ENCODE results near the gene SCRT2.
"Not testable (repeated sequence)": the region's sequence is repeated elsewhere in the genome, so short reads cannot be mapped to it uniquely, and the experiment has no call there.

The SCRT2 gene

DNA sequence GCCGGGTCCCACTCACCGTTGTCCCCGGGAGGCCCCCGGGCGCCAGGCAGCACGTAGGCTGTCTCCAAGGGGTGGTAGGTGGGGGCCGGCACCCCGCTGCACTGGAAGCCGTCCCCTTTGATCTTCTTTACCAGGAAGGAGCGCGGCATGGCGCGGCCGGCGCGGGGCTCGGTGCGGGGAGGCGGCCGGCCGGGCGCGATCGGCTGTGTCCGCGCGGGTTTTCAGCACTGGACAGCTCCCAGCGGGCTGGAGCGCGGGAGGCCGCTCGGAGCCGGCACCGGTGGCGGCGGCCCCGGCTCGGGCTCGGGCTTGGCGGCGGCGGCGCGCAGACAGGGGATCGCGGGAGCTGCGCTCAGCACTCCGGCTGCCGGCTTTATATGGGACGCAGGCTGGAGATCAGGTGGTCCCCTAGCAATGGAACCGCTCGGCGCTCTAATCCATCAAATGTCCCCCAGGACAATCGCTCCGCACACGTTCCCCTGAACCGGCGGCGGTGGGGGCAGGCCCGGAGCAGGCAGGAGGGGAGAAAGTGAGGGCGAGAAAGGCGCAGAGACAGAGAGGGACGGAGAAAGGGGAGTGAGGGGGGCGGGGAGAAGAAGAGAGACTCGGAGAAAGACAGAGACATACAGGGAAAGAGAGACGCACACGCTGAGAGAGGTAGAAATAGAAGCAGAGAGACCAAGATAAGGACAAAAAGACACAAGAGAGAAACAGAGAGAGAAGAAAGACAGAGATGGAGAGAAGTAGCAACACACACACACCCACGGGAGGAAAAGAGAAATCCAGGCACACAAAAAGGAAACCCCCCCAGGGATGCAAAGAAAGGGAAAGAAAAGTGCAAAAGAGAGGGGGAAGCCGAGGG, at the start of gene SCRT2:
Gene SCRT2, minus strand, starts transcription at position 350 of the 862 bp plus-strand sequence. Its CDS starts 201 bp downstream, at position 149.
- no peak for DNase-seq

GRCh38 chr20:724797-725196, 49.2 kb upstream of the SCRT2 start:
- not testable (repeated sequence) for DNase-seq

DNA sequence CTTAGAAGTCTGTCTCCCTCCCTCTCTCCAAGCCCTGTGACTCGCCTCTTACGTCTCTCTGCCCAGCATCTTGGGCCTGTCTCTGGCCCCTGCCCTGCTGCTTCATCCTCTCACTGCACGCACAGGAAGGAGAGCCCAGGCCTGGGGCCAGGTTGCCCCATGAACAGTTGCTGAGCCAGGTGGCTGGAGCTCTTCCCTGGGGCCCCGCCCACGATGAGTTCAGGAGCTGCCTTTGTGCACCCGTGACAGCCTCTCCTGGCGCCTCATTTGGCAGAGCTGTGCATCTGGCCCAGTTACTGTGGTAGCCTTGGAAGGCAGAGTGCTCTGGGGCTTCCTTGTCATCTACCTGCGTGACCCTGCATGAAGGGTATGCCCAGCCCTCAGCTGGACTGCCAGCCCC, 48.2 kb upstream of the SCRT2 start:
- DNase-seq, result peak; percentile 72 to 92

DNA sequence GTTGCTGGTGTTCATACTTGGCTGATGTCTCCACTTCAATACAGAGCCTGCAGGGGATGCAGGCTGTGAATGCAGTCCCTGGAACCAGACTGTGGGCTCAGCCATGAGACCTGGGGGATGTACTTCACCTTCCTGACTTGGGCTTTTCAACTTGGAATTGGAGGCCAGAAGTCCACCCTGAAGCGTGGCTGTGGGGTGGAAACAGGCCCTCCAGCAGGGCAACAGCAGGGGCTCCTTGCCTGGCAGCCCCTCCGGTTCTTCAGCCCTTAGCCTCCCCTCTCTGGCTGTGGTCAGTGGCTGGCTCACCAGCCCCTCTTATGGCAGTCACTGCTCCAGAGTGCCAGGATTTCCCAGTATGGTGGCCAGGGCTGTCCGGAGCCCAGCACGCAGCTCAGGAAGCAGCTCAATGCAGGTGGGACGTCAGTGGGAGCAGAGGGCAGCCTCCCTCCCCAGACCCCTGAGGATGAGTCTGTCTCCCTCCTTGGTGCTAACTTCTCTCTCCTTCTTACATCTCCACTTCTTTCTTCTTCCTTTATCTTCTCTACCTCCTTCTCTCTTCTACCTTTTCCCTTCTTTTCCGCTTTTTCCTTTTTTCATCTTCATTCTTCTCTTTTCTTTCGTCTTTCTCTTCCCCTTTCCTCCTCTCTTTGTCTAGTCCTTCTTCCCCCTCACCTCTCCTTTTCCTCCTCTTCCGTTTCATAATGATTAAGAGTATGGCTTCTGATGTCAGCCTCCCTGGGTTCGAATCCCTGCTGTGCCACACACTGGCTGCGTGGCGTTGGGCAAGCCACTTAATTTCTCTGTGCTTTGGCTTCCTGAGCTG, 47.4 kb upstream of the SCRT2 start:
- no peak for DNase-seq

DNA sequence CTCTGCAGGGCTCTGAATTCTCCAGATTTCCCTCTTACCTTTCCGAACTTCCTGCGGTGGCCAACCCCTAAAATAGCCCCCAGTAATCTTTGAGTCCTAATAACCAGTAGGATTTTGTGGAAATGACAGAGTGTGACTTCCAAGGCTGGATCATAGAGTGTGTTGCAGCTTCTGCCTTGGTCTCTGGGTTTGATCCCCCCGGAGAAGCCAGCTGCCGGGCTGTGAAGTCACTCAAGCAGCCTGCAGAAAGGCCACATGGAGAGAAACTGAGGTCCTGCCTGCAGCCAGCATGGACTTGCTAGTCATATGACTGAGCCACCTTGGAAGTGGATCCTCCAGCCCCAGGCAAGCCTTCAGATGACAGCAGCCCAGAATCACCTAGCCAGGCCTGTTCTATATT, 46.3 kb upstream of the SCRT2 start:
- no peak for DNase-seq

- DNase-seq, result no peak
Observed at GRCh38 chr20:719816-720215, 44.2 kb upstream of the SCRT2 start.

DNA sequence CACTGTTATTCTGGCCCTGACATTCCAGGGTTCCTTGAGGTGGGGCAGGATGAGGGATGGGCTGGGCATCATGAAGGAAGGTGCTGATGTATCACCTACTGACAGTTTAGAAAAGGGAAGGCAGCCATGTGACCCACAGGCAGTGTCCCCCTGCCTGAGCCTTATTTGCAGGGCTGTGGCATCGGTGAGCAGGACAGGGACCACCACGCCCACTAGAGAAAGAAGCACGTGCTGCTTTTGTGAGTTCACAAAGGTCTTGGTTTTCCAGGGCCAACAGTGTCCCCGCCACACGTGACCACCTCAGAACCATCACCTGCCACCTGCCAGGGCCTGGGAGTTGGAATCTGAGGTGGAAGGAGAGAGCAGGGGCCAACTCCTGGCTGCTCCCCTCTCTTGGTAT, 43.5 kb upstream of the SCRT2 start:
- no peak for DNase-seq

DNA sequence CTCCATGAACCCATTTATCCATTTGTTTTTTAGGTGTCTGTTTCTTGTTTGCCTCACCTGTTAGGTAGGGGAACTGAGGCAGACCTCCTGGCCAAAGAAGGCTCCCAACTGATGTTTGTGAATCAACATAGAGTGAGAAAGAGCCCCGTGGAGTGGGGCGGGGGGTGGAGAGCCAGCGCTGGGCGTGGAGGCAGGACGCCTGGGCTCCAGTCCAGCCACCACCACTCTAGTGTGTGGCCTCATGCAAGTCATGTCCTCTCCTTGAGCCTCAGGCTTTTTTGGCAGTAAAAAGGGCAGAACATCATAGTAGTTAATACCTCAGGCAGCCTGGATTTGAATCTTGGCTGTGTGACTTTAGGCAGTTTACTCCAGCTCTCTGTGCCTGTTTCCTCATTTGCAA, 42.2 kb upstream of the SCRT2 start:
- DNase-seq, result no peak

- no peak for DNase-seq
Observed at GRCh38 chr20:717271-717670, 41.7 kb upstream of the SCRT2 start.

DNA sequence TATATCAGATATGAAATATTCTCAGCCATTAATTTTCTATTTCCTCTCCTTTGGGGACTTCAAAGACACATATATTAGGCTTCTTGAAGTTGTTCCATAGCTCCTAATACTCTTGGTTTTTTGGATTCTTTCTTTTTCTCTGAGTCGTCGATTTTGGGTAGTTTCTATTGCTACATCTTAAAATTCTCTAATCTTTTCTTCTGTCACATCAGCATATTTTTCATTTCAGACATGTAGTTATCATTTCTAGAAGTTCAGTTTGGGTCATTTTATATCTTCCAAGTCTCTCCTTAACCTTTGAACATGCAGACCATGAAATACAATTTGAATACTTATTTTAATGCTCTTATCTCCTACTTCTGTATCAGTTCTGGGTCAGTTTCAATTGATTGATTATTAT, 38.9 kb upstream of the SCRT2 start:
- DNase-seq, result no peak

DNA sequence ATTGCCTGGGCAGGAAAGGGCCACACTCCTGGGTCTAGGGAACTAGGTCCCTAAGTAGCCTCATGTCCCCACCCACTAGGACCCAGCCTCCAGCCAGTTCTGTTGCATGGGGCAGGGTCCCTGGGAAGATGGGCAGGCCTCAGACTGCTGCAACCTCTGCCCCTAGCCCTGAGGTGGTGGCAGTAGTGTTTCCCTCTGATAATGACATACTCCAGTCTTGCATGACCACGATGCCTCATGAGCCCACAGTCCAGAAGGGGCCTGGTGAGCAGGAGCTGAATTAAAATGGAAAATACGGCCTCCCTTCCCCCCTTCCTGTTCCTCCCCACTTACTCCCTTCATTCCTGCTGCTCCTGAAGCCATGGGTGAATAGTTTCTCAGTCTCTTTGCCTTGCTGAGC, 36.0 kb upstream of the SCRT2 start:
- DNase-seq, result no peak

DNA sequence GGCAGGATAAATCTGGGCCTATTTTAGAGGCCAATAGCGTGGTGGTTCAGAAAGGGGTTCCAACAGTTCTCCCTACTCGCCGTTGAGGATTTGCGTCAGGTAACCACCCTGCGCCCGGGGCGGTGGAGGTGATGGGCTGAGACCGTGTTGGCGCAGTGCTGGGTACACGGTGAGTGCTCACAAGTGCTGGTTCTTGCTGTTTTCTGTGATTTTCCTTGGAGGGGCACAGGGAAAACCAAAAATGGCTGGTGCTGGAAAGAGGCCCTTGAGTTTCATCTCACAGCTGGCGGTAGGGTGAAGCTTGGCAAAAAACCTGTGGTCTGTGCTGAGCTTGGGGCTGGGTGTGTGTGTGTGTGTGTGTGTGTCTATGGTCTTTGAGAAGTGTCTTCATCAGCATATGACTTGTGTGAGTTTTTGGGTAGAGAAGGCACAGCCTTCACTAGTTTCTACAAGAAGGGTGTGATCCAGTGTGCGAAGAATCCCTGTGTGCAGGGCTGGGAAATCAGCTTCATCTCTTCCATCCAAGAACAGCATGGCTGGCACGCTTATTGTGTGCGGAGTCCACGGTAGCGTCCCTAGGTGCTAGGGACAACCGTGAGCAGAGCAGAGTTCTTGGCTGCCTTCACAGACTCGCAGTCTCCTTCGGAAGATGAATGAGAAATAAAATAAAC, 35.3 kb upstream of the SCRT2 start:
- DNase-seq, result no peak

DNA sequence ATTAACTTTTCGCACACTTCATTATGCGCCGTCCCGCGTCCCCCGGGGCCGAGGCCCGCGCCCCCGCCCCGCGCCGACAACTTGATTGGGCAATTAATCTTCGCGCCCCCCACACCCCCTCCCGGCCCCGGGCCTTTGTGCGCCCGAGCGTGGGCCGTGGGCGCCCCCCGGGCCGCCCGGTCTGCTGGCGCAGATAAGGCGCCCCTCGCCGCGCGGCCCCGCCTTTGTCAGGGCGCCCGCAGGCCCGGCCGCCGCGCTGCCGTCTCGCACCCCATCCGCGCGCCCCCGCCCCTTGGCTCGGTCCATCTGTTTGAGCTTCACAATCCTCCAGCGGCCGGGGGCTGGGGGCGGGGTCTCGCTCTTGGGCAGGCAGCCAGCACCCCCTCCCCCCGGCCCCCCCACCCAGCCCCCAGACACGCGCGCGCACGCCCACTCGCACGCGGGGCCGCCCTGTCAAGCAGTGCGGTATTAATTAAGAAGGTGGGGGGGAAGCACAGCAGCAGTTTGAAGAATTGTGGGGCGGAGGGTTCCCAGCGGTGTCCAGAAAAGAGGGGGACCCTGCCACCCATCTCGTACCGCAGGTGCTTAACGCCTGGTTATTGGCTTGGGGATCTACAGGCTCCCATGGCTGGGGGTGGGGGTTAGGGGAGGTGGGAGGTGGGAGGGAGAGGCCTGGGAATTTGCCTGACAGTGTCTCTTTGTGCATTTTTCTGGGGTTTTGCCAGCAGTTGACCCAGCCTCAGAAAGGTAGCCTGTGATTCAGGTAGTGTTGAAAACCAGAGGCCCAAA, 34.6 kb upstream of the SCRT2 start:
- DNase-seq, result no peak

DNA sequence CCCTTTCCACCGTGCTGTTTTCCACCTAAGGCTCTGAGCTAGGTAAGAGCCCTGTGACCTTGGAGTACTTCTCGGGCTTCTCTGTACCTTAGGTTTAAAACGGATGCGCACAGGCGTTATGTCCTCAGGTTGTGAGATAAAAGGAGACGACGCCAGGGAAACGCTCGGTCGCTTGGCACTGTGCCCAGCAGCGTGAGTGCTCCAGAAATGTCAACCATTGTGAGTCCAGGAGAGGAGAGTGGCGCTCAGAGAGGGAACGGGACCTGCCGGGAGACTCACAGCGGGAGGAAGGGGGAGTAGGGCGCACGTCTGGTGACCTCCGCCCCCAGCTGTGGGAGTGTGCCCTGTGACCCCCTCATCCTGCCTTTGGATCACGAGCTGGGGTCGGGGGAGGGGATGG, 33.8 kb upstream of the SCRT2 start:
- peak in 1 of 2 experiments; percentile 42 for DNase-seq

GRCh38 chr20:708956-709355, 33.4 kb upstream of the SCRT2 start:
- DNase-seq, result no peak

DNA sequence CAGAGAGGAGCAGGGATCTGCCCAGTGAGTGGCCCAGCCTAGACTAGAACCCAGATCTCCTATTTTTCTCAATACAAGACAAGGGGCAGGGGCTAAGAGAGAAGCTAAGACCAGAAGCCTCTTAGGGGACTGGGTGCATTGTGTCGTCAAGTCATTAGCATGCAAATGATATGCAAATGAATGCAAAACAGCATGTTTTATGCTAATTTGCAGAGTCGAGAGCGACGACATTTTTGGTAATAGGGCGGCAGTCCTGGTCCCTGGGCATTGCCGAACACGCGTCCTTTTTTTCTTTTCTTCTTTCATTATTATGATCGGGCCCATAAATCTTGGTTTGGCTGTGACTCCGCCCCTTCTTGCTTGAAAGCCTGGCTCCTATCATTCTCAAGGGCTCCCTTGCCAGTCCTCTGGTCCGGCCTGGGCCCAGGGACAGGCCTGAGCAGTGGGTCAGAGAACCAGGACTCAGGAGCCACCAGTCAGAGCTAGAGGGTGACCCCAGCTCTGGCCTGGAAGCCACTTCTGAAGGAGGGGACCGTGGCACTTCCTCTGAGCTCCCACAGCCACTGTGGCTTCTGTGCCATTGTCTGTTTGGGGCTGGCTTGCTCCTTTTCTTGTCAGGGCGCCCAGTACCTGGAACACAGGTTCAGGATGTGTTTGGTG, 32.0 kb upstream of the SCRT2 start:
- no peak for DNase-seq

DNA sequence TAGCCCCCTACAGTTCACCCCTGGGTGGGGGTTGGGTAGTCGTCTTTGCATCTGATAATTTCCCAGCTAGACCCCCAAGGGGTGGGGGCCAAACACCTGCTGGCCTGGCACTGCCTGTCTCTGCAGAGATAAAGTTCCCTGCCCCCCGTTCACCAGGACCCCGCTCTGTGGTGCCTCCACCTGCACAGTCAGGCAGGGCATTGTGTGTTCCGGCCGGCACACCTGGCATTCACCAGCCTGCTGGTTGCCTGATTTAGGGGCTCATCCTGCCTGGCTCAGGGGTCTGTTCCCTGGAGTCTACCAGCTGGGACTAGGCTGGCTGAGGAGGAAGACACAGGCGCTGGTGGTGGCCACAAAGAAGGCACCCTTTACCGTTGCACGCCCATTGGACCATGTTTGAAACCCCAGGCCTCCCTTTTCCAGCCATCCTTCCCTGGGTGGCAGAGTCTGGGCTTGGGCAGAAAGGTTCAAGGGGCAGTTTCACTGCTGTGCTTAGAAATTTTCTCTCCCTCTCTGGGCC, 30.8 kb upstream of the SCRT2 start:
- DNase-seq, result no peak

DNA sequence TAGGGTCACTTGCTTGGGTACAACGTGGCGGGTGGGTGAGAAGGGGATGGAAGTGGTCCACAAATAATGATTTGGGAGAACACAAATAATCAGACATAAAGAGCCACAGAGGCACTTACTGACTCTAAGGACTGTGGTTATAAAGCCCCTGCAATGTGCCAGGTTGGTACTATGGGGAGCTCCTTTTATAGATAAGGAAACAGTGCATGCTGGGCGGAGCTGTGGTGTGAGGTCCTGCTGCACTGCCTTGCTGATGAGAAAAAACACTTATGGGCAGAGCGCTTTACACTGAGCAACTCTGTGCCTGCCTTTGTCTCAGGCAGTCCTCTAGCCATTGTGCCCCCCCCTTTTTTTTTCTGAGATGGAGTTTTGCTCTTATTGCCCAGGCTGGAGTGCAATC, 29.1 kb upstream of the SCRT2 start:
- DNase-seq, result no peak

GRCh38 chr20:703426-703825, 27.8 kb upstream of the SCRT2 start:
- no peak for DNase-seq

DNA sequence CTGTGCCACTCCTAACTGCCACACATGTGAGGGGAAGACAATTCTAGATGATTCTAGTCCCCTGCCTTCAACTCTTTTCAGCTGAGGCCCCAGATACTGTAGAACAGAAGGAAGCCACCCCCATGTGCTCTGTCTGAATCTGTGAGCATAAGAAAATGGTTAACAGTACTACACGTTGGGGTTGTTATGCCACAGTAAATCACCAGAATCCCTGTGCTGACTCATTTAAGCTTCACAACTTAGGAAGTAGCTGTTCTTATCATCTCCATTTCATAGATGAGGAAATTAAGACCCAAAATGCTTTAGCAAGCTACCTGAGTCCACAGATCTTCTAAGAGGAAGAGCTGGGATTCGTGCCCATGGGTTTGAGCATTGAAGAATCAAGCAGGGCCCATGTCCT, 27.4 kb upstream of the SCRT2 start:
- DNase-seq, result no peak

DNA sequence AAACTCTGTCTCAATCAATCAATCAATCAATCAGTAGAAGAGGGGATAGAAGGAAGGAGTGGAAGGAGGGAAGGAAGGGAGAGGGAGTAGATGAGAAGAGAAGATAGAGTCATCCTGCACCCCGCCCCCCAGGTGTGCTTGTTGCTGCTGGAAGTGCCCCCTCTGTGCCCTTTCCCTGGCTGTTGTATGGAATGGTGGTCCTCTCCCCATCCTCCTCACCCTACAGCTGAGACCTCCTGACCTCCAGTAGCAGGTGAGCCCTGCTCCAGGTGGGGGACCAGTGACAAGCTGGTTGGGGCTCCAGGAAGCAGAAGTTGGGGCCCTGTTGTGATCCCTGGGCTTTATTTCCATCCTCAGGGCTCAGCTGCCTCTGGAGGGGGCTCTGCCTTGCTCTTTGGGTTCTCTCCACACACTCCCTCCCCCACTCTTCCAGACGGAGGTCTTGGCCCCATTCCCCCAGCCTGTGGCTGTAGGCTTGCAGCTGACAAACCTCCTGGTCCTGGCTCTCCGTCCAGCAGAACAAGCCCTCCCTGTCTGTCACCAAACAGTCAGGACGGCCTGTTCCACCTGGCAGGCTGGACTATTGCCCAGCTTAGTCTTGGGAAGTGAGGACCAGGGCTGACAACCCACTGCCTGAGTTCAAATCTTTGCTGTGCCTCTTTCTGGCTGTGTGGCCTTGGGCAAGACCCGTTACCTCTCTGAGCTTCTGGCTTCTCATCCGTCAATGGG, 26.0 kb upstream of the SCRT2 start:
- peak; percentile 72 to 77 for DNase-seq
